ENCODE measurements around the gene LARP7.

The LARP7 gene

DNA sequence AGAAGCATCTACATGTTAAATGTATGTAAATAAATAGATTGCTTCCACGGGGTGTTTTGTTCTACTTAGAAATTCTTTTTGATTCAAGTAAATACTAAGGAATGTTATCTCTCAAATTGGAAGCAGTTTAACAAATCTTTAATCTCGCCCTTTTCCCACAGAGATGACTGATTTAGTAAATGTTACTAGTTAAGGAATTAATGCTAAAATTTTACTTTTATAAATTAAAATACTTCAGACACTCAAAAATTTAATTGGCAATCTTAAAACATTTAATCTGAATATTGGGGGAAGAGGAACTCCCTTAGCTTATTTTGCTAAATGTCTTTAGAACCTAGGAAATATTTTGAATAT is 12.1 kb downstream of the LARP7 start:
- no peak for TF ChIP-seq ZFP30 (CRISPR knock-in tag; IDR thresholded peaks at IDR 0.05)
- no peak for TF ChIP-seq OSR1 (CRISPR knock-in tag; IDR thresholded peaks at IDR 0.05)
- TF ChIP-seq ISL1 (CRISPR knock-in tag; IDR thresholded peaks at IDR 0.05), result no peak
- TF ChIP-seq PPARA (CRISPR knock-in tag; IDR thresholded peaks at IDR 0.05; ENCODE audit: borderline replicate concordance), result no peak
- no peak for TF ChIP-seq ZFP3 (CRISPR knock-in tag; IDR thresholded peaks at IDR 0.05)
- no peak for TF ChIP-seq TOX (CRISPR knock-in tag; IDR thresholded peaks at IDR 0.05; ENCODE audit: borderline replicate concordance)
- no peak for TF ChIP-seq ZNF70 (CRISPR knock-in tag; IDR thresholded peaks at IDR 0.05)
- TF ChIP-seq, protein P1, sequence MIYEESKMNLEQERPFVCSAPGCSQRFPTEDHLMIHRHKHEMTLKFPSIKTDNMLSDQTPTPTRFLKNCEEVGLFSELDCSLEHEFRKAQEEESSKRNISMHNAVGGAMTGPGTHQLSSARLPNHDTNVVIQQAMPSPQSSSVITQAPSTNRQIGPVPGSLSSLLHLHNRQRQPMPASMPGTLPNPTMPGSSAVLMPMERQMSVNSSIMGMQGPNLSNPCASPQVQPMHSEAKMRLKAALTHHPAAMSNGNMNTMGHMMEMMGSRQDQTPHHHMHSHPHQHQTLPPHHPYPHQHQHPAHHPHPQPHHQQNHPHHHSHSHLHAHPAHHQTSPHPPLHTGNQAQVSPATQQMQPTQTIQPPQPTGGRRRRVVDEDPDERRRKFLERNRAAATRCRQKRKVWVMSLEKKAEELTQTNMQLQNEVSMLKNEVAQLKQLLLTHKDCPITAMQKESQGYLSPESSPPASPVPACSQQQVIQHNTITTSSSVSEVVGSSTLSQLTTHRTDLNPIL (CRISPR knock-in tag; IDR thresholded peaks at IDR 0.05; ENCODE audit: low read depth), result no peak
- TF ChIP-seq, protein P2, sequence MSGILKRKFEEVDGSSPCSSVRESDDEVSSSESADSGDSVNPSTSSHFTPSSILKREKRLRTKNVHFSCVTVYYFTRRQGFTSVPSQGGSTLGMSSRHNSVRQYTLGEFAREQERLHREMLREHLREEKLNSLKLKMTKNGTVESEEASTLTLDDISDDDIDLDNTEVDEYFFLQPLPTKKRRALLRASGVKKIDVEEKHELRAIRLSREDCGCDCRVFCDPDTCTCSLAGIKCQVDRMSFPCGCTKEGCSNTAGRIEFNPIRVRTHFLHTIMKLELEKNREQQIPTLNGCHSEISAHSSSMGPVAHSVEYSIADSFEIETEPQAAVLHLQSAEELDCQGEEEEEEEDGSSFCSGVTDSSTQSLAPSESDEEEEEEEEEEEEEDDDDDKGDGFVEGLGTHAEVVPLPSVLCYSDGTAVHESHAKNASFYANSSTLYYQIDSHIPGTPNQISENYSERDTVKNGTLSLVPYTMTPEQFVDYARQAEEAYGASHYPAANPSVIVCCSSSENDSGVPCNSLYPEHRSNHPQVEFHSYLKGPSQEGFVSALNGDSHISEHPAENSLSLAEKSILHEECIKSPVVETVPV (CRISPR knock-in tag; IDR thresholded peaks at IDR 0.05), result no peak
- TF ChIP-seq ARNTL (CRISPR knock-in tag; IDR thresholded peaks at IDR 0.05; ENCODE audit: borderline replicate concordance, low read depth), result no peak
- TF ChIP-seq, protein P3, sequence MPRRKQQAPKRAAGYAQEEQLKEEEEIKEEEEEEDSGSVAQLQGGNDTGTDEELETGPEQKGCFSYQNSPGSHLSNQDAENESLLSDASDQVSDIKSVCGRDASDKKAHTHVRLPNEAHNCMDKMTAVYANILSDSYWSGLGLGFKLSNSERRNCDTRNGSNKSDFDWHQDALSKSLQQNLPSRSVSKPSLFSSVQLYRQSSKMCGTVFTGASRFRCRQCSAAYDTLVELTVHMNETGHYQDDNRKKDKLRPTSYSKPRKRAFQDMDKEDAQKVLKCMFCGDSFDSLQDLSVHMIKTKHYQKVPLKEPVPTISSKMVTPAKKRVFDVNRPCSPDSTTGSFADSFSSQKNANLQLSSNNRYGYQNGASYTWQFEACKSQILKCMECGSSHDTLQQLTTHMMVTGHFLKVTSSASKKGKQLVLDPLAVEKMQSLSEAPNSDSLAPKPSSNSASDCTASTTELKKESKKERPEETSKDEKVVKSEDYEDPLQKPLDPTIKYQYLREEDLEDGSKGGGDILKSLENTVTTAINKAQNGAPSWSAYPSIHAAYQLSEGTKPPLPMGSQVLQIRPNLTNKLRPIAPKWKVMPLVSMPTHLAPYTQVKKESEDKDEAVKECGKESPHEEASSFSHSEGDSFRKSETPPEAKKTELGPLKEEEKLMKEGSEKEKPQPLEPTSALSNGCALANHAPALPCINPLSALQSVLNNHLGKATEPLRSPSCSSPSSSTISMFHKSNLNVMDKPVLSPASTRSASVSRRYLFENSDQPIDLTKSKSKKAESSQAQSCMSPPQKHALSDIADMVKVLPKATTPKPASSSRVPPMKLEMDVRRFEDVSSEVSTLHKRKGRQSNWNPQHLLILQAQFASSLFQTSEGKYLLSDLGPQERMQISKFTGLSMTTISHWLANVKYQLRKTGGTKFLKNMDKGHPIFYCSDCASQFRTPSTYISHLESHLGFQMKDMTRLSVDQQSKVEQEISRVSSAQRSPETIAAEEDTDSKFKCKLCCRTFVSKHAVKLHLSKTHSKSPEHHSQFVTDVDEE (CRISPR knock-in tag; IDR thresholded peaks at IDR 0.05), result no peak
- TF ChIP-seq ZNF8 (CRISPR knock-in tag; IDR thresholded peaks at IDR 0.05), result no peak
- TF ChIP-seq ESRRG (CRISPR knock-in tag; IDR thresholded peaks at IDR 0.05), result no peak
- no peak for TF ChIP-seq ZC3H10 (CRISPR knock-in tag; IDR thresholded peaks at IDR 0.05)
- TF ChIP-seq, protein P4, sequence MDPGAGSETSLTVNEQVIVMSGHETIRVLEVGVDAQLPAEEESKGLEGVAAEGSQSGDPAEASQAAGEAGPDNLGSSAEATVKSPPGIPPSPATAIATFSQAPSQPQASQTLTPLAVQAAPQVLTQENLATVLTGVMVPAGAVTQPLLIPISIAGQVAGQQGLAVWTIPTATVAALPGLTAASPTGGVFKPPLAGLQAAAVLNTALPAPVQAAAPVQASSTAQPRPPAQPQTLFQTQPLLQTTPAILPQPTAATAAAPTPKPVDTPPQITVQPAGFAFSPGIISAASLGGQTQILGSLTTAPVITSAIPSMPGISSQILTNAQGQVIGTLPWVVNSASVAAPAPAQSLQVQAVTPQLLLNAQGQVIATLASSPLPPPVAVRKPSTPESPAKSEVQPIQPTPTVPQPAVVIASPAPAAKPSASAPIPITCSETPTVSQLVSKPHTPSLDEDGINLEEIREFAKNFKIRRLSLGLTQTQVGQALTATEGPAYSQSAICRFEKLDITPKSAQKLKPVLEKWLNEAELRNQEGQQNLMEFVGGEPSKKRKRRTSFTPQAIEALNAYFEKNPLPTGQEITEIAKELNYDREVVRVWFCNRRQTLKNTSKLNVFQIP (CRISPR knock-in tag; IDR thresholded peaks at IDR 0.05; ENCODE audit: borderline replicate concordance, low read depth), result no peak
- TF ChIP-seq, protein P5, sequence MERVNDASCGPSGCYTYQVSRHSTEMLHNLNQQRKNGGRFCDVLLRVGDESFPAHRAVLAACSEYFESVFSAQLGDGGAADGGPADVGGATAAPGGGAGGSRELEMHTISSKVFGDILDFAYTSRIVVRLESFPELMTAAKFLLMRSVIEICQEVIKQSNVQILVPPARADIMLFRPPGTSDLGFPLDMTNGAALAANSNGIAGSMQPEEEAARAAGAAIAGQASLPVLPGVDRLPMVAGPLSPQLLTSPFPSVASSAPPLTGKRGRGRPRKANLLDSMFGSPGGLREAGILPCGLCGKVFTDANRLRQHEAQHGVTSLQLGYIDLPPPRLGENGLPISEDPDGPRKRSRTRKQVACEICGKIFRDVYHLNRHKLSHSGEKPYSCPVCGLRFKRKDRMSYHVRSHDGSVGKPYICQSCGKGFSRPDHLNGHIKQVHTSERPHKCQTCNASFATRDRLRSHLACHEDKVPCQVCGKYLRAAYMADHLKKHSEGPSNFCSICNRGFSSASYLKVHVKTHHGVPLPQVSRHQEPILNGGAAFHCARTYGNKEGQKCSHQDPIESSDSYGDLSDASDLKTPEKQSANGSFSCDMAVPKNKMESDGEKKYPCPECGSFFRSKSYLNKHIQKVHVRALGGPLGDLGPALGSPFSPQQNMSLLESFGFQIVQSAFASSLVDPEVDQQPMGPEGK (CRISPR knock-in tag; IDR thresholded peaks at IDR 0.05; ENCODE audit: borderline replicate concordance), result no peak
- TF ChIP-seq CSDC2 (CRISPR knock-in tag; IDR thresholded peaks at IDR 0.05), result no peak

DNA sequence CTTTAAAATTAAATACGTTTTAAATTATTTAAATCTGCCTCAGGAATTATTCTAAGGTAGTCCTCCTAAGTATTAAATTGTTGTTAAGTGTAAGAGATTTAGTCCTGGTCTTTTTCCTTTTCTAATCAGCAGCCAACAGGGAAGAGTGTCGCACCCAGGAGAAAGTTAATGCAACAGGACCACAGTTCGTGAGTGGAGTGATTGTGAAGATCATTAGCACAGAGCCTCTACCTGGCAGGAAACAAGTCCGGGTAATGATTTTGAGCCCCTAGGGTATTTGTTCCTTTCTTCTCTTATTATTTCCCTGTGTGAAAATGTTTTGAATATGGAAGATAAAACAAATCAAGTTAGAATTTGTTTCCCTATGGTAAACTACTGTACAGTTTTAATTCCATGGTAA is 13.4 kb downstream of the LARP7 start:
- no peak for TF ChIP-seq ZNF8 (CRISPR knock-in tag; IDR thresholded peaks at IDR 0.05)
- TF ChIP-seq SNAI2 (CRISPR knock-in tag; IDR thresholded peaks at IDR 0.05), result no peak
- no peak for TF ChIP-seq OSR1 (CRISPR knock-in tag; IDR thresholded peaks at IDR 0.05)
- no peak for TF ChIP-seq TOX (CRISPR knock-in tag; IDR thresholded peaks at IDR 0.05; ENCODE audit: borderline replicate concordance)
- TF ChIP-seq RARB (CRISPR knock-in tag; IDR thresholded peaks at IDR 0.05), result no peak
- TF ChIP-seq, protein P1 (CRISPR knock-in tag; IDR thresholded peaks at IDR 0.05; ENCODE audit: low read depth), result no peak
- TF ChIP-seq PPARA (CRISPR knock-in tag; IDR thresholded peaks at IDR 0.05; ENCODE audit: borderline replicate concordance), result no peak
- no peak for TF ChIP-seq TCF4 (CRISPR knock-in tag; IDR thresholded peaks at IDR 0.05; ENCODE audit: borderline replicate concordance)
- TF ChIP-seq ZFP30 (CRISPR knock-in tag; IDR thresholded peaks at IDR 0.05), result no peak
- TF ChIP-seq ARNTL (CRISPR knock-in tag; IDR thresholded peaks at IDR 0.05; ENCODE audit: borderline replicate concordance, low read depth), result no peak
- no peak for TF ChIP-seq BACH2 (CRISPR knock-in tag; IDR thresholded peaks at IDR 0.05; ENCODE audit: borderline replicate concordance)
- TF ChIP-seq ISL1 (CRISPR knock-in tag; IDR thresholded peaks at IDR 0.05), result no peak
- TF ChIP-seq, protein P2 (CRISPR knock-in tag; IDR thresholded peaks at IDR 0.05), result no peak
- no peak for TF ChIP-seq ZNF565 (CRISPR knock-in tag; conservative IDR thresholded peaks at IDR 0.05; ENCODE audit: low read depth)
- TF ChIP-seq ZC3H10 (CRISPR knock-in tag; IDR thresholded peaks at IDR 0.05), result no peak
- ATAC-seq, result no peak

More for the DNA sequence above, 12.1 kb downstream of the LARP7 start:
- no peak for ATAC-seq
